GM08714 (cell line): Measurements from ENCODE around the gene NDUFA13.

Experiments
- H3K4me3 ChIP-seq: fragments of 200-500 bp; sonication (Bioruptor generic); 2 replicates; pipeline ENCODE4 v1.5.1; 2014; ENCODE audit warnings: mild to moderate bottlenecking, low read length, inconsistent platforms
- ZNF274 ChIP-seq: IDR thresholded peaks from 2 replicates; pipeline ENCODE4 v1.6.1; 2012; ENCODE audit warnings: mild to moderate bottlenecking, low read depth, low read length

NDUFA13 gene

DNA sequence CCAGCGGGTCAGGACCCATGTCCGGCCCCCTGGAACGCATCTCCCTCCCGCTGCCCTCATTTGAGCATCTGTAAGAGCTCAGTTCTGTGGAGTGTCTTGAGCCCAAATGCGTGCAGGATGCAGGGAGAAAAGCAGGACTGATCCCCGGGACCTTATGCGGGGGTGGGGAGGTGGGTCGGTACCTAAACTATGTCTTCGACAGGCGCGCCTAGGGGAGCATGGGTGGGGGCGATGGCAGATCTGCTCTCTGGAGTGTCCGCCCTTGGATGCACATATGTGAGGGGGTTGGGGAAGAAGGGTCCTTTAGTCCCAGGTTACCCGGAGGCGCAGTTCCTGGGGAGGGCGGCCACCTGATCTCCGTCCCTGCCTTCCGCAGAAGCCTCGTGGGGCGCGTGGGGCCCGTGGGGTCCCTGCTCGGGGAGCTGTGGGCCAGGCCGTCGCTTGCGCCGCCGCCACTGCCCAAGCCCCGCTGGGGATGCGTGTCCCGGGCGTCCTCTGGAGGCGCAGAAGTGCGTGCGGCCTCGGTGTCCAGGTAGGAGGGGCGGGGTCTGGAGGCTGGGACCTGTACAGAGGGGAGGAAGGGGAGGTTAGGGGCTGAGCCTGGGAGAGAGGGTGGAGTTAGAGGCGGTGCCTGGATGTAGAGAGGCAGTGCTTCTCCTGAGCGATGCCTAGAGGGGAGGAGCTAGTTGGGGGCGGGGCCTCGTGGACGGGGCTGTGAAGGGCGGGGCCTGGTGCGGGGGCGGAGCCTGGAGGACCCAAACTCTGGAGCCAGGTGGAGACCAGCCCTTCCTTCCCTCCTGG lies 24.9 kb downstream of the NDUFA13 start:
- H3K4me3 ChIP-seq, result no peak overlapping the region; the same call in 1 of the 2 replicates
- no peak for TF ChIP-seq ZNF274

DNA sequence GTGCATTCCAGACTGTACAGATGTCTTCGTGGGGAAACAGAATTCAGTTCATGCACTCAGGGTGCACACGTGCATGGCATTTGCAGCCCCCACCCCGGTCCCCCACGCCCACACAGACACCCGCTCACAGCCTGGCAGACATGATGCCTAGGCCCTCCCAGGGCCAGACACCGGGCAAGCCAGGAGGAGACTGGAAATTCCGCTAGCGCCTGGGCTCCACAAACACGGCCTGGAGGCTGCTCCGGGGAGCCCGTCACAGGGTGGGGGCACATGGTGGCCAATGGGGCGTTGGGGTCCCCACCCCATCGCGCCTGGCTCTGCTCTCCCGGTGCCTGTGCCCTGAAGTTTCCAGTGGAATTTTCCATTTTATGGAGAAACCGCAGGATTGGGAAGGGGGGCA lies 25.6 kb downstream of the NDUFA13 start:
- TF ChIP-seq ZNF274, result no peak
- no peak overlapping the region for H3K4me3 ChIP-seq

DNA sequence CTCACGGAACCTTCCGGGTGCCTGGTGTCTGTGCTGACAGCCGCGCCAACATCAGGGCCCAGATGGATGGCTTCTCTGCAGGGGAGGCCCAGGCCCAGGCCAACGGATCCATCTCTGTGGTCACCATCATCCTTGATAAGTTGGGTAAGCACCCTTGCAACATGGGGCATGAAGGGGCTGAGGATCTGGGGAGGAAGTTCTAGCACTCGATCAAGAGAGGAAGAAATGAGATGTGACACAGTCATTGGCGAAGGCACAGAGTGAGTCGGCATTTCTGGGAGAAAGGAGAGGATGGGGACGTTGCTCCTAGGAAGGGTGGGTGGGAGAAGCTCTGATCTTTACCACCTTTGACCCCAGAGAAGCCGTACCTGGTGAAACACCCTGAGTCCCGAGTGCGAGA lies 26.5 kb downstream of the NDUFA13 start:
- TF ChIP-seq ZNF274, result no peak
- no peak overlapping the region for H3K4me3 ChIP-seq

DNA sequence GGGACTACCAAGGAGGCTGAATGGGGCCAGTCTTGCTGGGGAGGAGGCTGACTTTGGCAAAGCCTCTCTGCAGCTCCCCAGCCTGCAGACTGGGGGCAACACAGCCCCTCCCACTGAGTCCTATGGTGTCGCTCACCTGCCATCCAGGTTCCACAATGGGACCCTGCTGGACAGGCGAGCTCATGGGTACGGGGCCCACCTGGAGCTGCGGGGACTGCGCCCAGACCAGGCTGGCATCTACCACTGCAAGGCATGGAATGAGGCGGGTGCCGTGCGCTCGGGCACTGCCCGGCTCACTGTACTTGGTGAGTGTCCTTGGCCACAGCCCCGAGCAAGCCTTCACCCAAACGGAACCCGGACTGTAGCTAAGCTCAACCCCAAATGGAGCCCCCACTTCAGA lies 27.1 kb downstream of the NDUFA13 start:
- TF ChIP-seq ZNF274, result no peak
- no peak overlapping the region for H3K4me3 ChIP-seq

DNA sequence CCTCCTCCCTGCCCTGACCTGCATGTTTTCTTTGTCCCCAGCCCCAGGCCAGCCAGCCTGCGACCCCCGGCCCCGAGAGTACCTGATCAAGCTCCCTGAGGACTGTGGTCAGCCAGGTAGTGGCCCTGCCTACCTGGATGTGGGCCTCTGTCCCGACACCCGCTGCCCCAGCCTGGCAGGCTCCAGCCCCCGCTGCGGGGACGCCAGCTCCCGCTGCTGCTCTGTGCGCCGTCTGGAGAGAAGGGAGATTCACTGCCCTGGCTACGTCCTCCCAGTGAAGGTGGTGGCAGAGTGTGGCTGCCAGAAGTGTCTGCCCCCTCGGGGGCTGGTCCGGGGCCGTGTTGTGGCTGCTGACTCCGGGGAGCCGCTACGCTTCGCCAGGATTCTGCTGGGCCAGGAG lies 27.6 kb downstream of the NDUFA13 start:
- no peak overlapping the region for H3K4me3 ChIP-seq

DNA sequence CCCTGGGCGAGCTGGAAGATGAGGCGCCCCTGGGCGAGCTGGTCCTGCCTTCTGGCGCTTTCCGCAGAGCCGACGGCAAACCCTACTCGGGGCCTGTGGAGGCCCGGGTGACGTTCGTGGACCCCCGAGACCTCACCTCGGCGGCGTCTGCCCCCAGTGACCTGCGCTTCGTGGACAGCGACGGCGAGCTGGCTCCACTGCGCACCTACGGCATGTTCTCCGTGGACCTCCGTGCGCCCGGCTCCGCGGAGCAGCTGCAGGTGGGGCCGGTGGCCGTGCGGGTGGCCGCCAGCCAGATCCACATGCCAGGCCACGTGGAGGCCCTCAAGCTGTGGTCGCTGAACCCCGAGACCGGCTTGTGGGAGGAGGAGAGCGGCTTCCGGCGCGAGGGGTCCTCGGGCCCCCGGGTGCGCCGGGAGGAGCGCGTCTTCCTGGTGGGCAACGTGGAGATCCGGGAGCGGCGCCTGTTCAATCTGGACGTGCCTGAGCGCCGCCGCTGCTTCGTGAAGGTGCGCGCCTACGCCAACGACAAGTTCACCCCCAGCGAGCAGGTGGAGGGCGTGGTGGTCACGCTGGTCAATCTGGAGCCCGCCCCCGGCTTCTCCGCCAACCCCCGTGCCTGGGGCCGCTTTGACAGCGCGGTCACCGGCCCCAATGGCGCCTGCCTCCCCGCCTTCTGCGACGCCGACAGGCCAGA lies 28.4 kb downstream of the NDUFA13 start:
- no peak for TF ChIP-seq ZNF274
- H3K4me3 ChIP-seq, result no peak overlapping the region

More for the DNA sequence above, 27.6 kb downstream of the NDUFA13 start:
- no peak for TF ChIP-seq ZNF274

DNA sequence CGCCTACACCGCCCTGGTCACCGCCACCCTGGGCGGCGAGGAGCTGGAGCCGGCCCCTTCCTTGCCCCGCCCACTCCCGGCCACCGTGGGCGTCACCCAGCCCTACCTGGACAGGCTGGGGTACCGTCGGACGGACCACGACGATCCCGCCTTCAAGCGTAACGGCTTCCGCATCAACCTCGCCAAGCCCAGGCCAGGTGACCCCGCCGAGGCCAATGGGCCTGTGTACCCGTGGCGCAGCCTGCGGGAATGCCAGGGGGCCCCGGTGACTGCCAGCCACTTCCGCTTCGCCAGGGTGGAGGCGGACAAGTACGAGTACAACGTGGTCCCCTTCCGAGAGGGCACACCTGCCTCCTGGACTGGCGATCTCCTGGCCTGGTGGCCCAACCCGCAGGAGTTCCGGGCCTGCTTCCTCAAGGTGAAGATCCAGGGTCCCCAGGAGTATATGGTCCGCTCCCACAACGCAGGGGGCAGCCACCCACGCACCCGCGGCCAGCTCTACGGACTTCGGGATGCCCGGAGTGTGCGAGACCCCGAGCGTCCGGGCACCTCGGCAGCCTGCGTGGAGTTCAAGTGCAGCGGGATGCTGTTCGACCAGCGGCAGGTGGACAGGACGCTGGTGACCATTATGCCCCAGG lies 29.0 kb downstream of the NDUFA13 start:
- H3K4me3 ChIP-seq, result no peak overlapping the region

DNA sequence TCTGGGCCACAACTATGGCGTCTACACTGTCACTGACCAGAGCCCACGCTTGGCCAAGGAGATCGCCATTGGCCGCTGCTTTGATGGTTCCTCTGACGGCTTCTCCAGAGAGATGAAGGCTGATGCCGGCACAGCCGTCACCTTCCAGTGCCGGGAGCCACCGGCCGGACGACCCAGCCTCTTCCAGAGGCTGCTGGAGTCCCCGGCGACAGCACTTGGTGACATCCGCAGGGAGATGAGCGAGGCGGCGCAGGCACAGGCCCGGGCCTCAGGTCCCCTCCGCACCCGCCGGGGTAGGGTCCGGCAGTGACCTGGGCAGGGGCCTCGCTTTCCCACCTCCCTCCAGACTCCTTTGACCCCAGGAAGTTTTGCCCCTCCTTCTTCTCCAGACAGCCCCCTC lies 29.7 kb downstream of the NDUFA13 start:
- no peak for TF ChIP-seq ZNF274
- H3K4me3 ChIP-seq, result no peak overlapping the region

More for the DNA sequence above, 29.0 kb downstream of the NDUFA13 start:
- no peak for TF ChIP-seq ZNF274

DNA sequence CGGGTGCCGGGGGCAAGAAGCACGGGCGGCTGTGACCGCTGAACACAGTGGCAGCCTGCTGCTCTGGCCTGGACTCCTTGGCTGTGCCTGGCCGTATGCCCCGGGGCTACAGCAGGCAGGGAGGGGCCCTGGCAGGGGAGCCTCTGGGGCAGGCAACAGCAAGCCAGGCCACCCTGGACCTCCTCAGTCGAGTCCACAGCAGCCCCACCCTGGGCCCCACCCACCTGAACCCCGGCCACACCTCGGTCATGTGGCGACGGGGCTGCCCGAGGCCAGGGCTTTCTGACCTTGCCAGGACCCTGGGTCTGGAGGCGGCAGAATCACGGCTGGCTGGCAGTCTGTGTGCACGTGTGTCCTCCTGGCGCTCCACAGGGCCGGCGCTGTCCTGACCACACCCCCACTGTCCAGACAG lies 30.7 kb downstream of the NDUFA13 start:
- H3K4me3 ChIP-seq, result no peak overlapping the region
- TF ChIP-seq ZNF274, result no peak

DNA sequence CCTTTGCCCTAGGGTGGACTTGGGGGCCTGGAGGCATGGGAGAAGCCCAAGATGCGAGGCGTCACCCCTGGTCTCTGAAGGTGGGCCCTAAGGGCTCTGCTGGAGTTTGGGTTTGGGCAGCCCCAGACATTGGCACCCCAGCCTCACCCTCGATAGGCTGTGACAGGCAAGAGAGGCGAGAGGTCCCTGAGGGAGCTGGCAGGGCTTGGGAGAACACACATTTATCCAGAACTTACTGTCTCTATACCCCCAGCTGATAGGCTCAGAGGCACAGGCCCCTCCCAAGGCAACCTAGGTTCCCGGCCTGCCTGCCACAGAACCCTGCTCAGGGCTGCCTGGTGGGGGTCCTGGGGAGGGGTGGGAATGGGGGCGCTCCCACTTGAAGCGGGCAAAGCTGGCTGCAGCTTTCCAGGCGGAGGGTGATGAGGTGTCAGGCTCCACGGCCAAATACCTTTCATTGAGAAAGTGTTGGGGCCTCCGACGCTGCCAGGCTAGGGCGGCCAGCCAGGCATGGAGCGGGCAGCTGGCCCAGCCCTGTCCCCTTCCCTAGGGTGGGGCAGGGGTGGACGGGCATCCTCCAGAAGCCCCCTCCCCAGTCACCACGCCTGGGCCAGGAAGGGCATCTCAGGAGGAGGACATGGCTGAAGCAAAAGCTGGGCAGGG lies 31.8 kb downstream of the NDUFA13 start:
- no peak for TF ChIP-seq ZNF274
- H3K4me3 ChIP-seq, result no peak overlapping the region

DNA sequence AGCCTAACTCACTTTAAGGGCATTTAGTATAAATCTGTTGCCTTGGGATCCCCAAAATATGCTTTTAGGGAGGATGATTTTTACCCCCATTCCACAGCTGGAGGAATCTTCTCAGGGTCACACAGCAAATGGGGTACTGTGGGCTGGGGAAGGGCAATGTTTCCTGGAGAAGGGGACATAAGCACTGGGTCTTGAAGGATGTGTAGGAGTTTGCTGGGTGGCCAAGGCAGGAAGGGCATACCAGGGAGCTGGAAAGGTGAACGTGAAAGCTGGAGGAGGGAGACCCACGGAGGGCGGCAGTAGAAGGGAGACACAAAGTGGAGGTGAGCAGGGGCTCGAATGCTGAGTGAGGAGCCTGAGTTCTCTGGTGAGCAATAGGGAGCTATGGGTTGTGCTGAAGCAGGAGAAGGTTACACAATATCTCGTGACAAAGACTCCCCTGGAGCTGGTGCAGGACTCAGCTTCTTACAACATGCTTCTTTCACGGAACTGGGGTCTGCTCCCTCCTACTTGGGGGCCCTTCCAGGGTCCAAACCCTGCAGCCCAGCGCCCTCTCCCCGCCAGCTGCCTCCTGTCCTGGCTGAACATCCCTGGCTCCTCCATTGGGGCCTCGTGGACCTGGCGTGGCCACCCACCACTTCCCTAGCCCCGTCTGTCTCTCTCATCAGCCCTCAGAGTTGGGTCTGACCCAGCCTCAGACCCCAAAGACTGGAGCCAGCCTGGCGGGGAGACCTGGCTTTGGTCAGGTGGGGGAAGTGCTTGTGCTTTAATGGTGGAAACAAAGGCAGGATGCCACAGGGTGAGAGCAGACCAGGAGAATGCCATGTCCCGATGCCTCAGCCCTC lies 33.1 kb downstream of the NDUFA13 start:
- no peak overlapping the region for H3K4me3 ChIP-seq
- no peak for TF ChIP-seq ZNF274

DNA sequence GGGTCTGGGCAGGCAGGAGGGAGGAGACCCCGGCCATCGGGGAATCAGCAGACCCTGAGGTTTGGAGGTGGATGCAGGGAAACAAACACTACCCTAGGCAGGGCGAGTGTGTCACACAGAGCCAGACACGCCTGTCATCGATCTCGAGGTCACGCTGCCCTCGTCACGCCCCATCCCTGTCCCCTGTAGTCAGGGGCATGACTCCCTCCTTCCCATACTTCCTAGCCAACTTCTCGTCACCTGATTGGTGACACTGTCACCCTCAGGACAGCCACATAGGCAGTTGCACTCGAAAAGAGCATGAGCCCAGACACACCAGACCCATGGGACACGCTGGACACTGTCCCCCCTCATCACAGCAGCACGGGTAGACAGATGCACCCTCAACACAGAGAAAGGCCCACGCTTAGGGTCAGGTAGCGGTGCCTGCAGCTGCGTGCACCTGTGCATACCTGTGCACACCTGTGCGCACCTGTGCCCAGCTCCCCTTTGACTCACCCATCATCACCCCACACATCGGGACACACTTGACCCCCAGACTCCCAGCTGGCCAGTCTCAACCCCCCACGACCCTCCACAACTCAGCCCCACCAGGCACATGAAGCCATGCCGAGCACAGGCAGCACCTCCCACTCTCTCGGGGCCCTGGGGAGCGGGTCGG lies 33.9 kb downstream of the NDUFA13 start:
- no peak for TF ChIP-seq ZNF274
- H3K4me3 ChIP-seq, result no peak overlapping the region

DNA sequence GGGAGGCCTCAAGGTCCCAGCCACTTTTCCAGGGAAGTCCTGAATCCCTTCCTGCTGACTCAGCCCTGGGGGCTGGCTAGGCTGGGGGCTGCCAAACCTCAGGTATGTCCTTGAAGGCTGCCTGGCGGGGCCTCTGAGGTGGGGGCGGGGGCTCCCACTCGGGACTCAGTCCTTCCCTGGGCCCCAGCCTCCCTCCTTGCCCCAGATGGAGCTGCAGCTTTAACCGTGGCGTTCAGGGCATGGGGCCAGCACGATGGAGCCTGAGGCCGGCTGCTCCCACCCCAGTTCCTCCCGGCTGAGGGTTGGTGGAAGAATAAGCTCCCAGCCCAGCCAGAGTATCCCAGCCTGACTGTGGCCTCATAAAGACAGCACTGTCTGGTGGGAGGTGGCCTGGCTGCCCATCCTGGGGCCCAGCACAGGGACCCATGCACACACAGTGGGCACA lies 34.5 kb downstream of the NDUFA13 start:
- no peak overlapping the region for H3K4me3 ChIP-seq
- no peak for TF ChIP-seq ZNF274
